ENCODE data around the gene ATP8B3.

Gene ATP8B3

DNA sequence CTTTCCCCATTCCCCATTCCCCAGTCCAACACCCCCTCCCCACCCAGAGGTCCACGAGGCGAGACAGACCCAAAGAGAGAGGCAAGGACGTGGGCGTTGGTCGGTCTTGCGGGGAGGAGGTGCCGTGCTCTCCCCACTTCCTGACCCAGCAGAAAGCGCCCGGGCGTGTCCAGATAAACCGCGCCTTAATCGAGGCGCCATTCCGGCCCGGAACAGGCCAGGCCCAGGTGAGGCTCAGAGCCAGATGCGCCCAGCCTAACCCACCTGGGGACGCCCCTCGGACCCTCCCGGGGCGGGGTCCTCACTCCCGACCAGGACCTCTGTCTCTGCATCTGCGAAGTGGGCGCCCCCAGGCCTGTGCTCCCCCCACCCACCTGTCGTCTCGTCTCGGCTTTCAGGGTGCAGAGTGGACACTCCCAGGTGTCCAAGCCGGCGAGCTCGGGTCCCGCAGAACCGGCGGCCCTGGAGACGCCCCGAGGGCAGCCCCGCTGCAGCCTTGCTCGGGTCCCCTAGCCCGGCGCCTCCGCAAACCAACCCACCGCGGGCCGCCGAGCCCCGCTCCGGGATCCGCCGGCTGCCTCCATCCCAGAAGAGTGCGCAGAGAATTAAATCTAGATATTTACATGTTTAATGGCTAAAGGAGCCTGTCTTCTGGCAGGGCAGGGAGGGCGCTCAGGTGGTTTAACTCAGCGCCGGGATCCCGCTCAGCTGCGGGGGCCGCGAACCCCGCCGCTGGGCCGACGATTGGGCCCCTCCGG, 63.8 kb downstream of the ATP8B3 start:
- in situ Hi-C loops (cut with MboI; ENCODE audit: low sequenced_read_pairs) = no loop called here

- in situ Hi-C loops (cut with MboI; ENCODE audit: low sequenced_read_pairs) = no loop called here
Measured at GRCh38 chr19:1747285-1748114, 64.6 kb downstream of the ATP8B3 start.

- in situ Hi-C loops (cut with MboI; ENCODE audit: low sequenced_read_pairs) = no loop called here
Measured at GRCh38 chr19:1746401-1747284, 65.4 kb downstream of the ATP8B3 start.

- in situ Hi-C loops (cut with MboI; ENCODE audit: low sequenced_read_pairs) = no loop called here
Measured at GRCh38 chr19:1745589-1746031, 66.5 kb downstream of the ATP8B3 start.

- in situ Hi-C loops (cut with MboI; ENCODE audit: low sequenced_read_pairs) = no loop called here
Measured at GRCh38 chr19:1744822-1745563, 67.1 kb downstream of the ATP8B3 start.

GRCh38 chr19:1744133-1744665, 67.9 kb downstream of the ATP8B3 start:
- in situ Hi-C loops (cut with MboI; ENCODE audit: low sequenced_read_pairs) = no loop called here

DNA sequence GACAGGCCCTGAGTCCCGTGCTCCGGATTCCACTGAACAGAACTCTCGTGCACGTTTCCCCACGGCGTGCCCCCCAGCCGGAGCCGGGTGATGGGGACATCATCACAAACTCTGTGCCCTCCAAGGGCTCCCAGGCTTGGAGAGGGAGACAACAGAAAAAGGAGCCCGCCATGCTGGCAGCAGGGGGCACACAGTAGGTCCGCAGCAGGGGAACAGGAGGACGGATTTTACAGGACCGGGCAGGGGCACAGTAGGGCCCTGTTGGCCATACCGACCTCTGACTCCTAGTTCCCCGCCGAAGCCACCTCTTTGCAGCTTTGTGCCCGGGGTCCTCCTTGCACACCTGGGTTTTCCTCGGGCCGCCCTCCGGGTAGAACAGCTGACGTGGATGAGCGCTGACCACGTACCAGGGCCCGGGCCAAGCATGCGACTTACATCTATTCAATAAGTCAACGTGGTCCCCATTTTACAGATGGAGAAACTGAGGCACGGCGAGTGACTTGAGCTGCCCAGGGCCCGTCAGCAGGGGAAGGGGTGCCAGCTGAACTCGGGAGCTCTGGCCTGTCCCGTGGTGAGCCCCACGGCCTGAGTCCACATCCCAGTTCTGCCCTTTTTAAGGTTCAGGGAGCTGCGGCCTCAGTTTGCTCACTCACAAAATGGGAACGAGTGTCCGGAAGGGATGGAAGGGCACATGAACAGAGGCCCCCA, 68.9 kb downstream of the ATP8B3 start:
- in situ Hi-C loops (cut with MboI; ENCODE audit: low sequenced_read_pairs) = no loop called here

DNA sequence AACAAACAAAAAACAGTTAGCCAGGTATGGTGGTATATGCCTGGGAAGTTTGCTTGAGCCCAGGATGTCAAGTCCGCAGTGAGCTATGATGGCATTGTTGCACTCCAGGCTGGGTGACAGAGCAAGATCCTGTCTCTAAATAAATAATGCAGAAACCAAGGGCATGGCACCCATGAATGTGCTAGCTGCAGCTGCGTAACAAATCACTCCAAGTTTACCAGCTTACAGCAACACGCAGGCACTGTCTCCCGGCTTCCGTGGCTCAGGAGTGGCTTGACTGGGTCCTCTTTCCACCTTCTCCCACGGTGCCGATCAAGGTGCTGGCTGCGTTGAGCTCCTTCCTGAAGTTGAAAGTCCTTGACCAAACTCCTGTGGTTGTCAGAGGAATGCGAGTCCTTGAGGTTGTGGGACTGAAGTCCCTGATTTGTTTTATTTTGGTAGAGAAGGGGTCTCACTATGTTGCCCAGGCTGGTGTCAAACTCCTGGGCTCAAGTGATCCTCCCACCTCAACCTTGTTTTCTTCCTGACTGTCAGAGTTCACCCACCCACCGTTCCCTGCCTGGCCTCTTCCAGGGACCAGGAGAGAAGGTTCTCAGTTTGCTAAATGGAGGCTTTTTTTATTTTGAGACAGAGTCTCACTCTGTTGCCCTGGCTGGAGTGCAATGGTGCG, 72.0 kb downstream of the ATP8B3 start:
- in situ Hi-C loops (cut with MboI; ENCODE audit: low sequenced_read_pairs) = no loop called here

GRCh38 chr19:1736927-1737326, 75.1 kb downstream of the ATP8B3 start:
- in situ Hi-C loops (cut with MboI; ENCODE audit: low sequenced_read_pairs) = no loop called here

- in situ Hi-C loops (cut with MboI; ENCODE audit: low sequenced_read_pairs) = no loop called here
Measured at GRCh38 chr19:1736280-1736679, 75.8 kb downstream of the ATP8B3 start.

- in situ Hi-C loops (cut with MboI; ENCODE audit: low sequenced_read_pairs) = no loop called here
Measured at GRCh38 chr19:1734321-1734966, 77.6 kb downstream of the ATP8B3 start.

All from HL-60/S4 treated with retinoic acid at 250 ng/mL for 4 days and 3 days (cell line).